HCT116 (cell line): ENCODE data around the gene TRIL. TPM values are rescaled to one million over a fixed set of nuclear protein-coding genes. Genes with fewer than 3 reads are reported as not detected.

ENCODE experiments used
- ATAC-seq: fragments of 200-7000 bp; cut with Tn5 transposase; 2 replicates; pipeline ENCODE4 v1.9.1; 2020; ENCODE audit warnings: mild to moderate bottlenecking, moderate library complexity
- BruUV-seq: library from RNA; stranded (reverse); fragments of 400-500 nt; replicated peaks from 2 replicates; lab custom pipeline; 2021; lab: Mats Ljungman, UMichigan
- CTCF ChIA-PET: fragments of 300-600 bp; sonication (Branson Sonifier 250); formaldehyde crosslinking; loops from one replicate; lab custom pipeline; 2021; ENCODE audit warnings: antibody characterized with exemption; lab: Charles Lee
- POLR2A ChIA-PET: fragments of 300-600, 350-600 bp; sonication (Branson Sonifier 250); formaldehyde crosslinking; loops from one replicate; lab custom pipeline; 2021; ENCODE audit warnings: antibody characterized with exemption; lab: Charles Lee
- RAD21 ChIA-PET, 2 experiments: fragments of 300-600 bp; sonication (Branson Sonifier 250); formaldehyde crosslinking; loops; one replicate each; lab custom pipeline; 2023; ENCODE audit warnings: low total read pairs in 2 of 2; ENCODE audit not compliant: uncharacterized antibody in 2 of 2, unreplicated experiment in 2 of 2, low non-redundant PET in 1 of 2; lab: Charles Lee
- DNase-seq: peaks from one replicate; pipeline ENCODE4 v3.0.0-alpha.2; 2010; ENCODE audit warnings: low read depth, low spot score
- H2AFZ ChIP-seq: fragments of 200-600 bp; shearing (Covaris generic), sonication (generic); 2 replicates; pipeline ENCODE4 v1.6.1; 2017; ENCODE audit warnings: low read depth, mixed run types, mixed read lengths, antibody characterized with exemption, low read length; ENCODE audit not compliant: poor library complexity, severe bottlenecking
- H3K27ac ChIP-seq: 2 replicates; pipeline ENCODE4 v1.5.1; 2012; ENCODE audit warnings: low read depth, low read length
- H3K27me3 ChIP-seq: fragments of 200-600 bp; sonication (generic); 2 replicates; pipeline ENCODE4 v1.6.1; 2016; ENCODE audit warnings: mixed run types, low read length, mixed read lengths; ENCODE audit not compliant: insufficient read depth
- H3K36me3 ChIP-seq, 2 experiments: fragments of 200-500 bp in 1 of 2; fragments of 200-600 bp in 1 of 2; sonication (Bioruptor generic) in 1 of 2; sonication (generic) in 1 of 2; 2 replicates each; pipeline versions ENCODE4 v1.5.1 to v1.6.1; 2014 to 2016; ENCODE audit warnings: low read length in 2 of 2, inconsistent platforms in 1 of 2, mixed read lengths in 1 of 2, mixed run types in 1 of 2; ENCODE audit not compliant: insufficient read depth in 2 of 2, control insufficient read depth in 1 of 2
- H3K4me1 ChIP-seq, 2 experiments: fragments of 200-600 bp in 1 of 2; sonication (generic) in 1 of 2; 2 replicates each; pipeline versions ENCODE4 v1.5.1 to v1.6.1; 2012 to 2017; ENCODE audit warnings: low read length in 2 of 2, inconsistent platforms in 1 of 2, mild to moderate bottlenecking in 1 of 2, mixed read lengths in 1 of 2, mixed run types in 1 of 2, moderate library complexity in 1 of 2; ENCODE audit not compliant: insufficient read depth in 2 of 2, control insufficient read depth in 1 of 2
- H3K4me2 ChIP-seq: fragments of 200-600 bp; sonication (generic); 2 replicates; pipeline ENCODE4 v1.6.1; 2017; ENCODE audit warnings: mixed run types, low read length, mixed read lengths
- H3K4me3 ChIP-seq, 2 experiments: fragments of 200-600 bp in 1 of 2; sonication (generic) in 1 of 2; replicated peaks in 1 of 2; 2 replicates each; pipeline ENCODE4 v1.5.1; 2011 to 2016; ENCODE audit warnings: low read length in 2 of 2, control low read depth in 1 of 2, low read depth in 1 of 2, mild to moderate bottlenecking in 1 of 2, mixed read lengths in 1 of 2, mixed run types in 1 of 2
- H3K79me2 ChIP-seq: fragments of 200-600 bp; sonication (generic); 2 replicates; pipeline ENCODE4 v1.6.1; 2017; ENCODE audit warnings: mild to moderate bottlenecking, mixed run types, low read length, moderate library complexity, mixed read lengths; ENCODE audit not compliant: insufficient read depth
- H3K9ac ChIP-seq: fragments of 200-600 bp; sonication (generic); 2 replicates; pipeline ENCODE4 v1.6.1; 2016; ENCODE audit warnings: low read length, mixed read lengths
- H3K9me2 ChIP-seq: fragments of 200-600 bp; sonication (generic), shearing (Covaris generic); 2 replicates; pipeline ENCODE4 v1.6.1; 2017; ENCODE audit warnings: mixed run types, mild to moderate bottlenecking, moderate library complexity; ENCODE audit not compliant: insufficient read depth
- H3K9me3 ChIP-seq, 2 experiments: fragments of 200-500 bp in 1 of 2; fragments of 200-600 bp in 1 of 2; sonication (Bioruptor generic) in 1 of 2; sonication (generic) in 1 of 2; 2 replicates each; pipeline ENCODE4 v1.6.1; 2014 to 2017; ENCODE audit warnings: low read length in 2 of 2, mixed read lengths in 2 of 2, inconsistent platforms in 1 of 2, low read depth in 1 of 2, mild to moderate bottlenecking in 1 of 2, mixed run types in 1 of 2, moderate library complexity in 1 of 2; ENCODE audit not compliant: control insufficient read depth in 1 of 2, insufficient read depth in 1 of 2
- H4K20me1 ChIP-seq: fragments of 200-600 bp; sonication (generic), shearing (Covaris generic); 2 replicates; pipeline ENCODE4 v1.6.1; 2017; ENCODE audit warnings: mixed run types, mild to moderate bottlenecking, moderate library complexity; ENCODE audit not compliant: insufficient read depth
- ATF3 ChIP-seq: IDR thresholded peaks from 2 replicates; pipeline ENCODE4 v1.6.1; 2012
- CBX3 ChIP-seq: IDR thresholded peaks from 2 replicates; pipeline ENCODE4 v1.6.1; 2012; ENCODE audit warnings: low read depth
- CEBPB ChIP-seq: IDR thresholded peaks from 2 replicates; pipeline ENCODE4 v1.6.1; 2012; ENCODE audit warnings: low read depth
- CTCF ChIP-seq, 3 experiments: fragments of 200-600 bp in 1 of 3; sonication (generic) in 1 of 3; IDR thresholded peaks in 2 of 3; conservative IDR thresholded peaks in 1 of 3; 2 replicates each; pipeline ENCODE4 v1.5.1; 2012 to 2017; ENCODE audit warnings: low read depth in 2 of 3, low read length in 2 of 3, antibody characterized with exemption in 1 of 3, borderline replicate concordance in 1 of 3, control low read depth in 1 of 3, mild to moderate bottlenecking in 1 of 3, mixed read lengths in 1 of 3, mixed run types in 1 of 3, moderate library complexity in 1 of 3; ENCODE audit not compliant: insufficient read depth in 1 of 3
- ELF1 ChIP-seq: IDR thresholded peaks from 2 replicates; pipeline ENCODE4 v1.6.1; 2012; ENCODE audit warnings: low read depth, borderline replicate concordance
- EZH2 ChIP-seq: fragments of 200-600 bp; sonication (generic); IDR thresholded peaks from 2 replicates; pipeline ENCODE4 v1.6.1; 2017; ENCODE audit warnings: antibody characterized with exemption, mixed run types
- JUND ChIP-seq: IDR thresholded peaks from 2 replicates; pipeline ENCODE4 v1.6.1; 2012
- POLR2AphosphoS5 ChIP-seq: IDR thresholded peaks from 2 replicates; pipeline ENCODE4 v1.6.1; 2011; ENCODE audit warnings: mild to moderate bottlenecking, low read depth, low read length, moderate library complexity
- RAD21 ChIP-seq: IDR thresholded peaks from 2 replicates; pipeline ENCODE4 v1.6.1; 2012; ENCODE audit warnings: low read depth, mild to moderate bottlenecking
- REST ChIP-seq: IDR thresholded peaks from 2 replicates; pipeline ENCODE4 v1.6.1; 2012; ENCODE audit warnings: low read depth
- SIN3A ChIP-seq: IDR thresholded peaks from 2 replicates; pipeline ENCODE4 v1.6.1; 2012; ENCODE audit warnings: low read depth
- SP1 ChIP-seq: IDR thresholded peaks from 2 replicates; pipeline ENCODE4 v1.6.1; 2012; ENCODE audit warnings: low read depth
- TCF7L2 ChIP-seq: IDR thresholded peaks from 2 replicates; pipeline ENCODE4 v1.7.0; 2011; ENCODE audit warnings: borderline replicate concordance, inconsistent platforms; ENCODE audit not compliant: insufficient read depth, insufficient read length; ENCODE audit errors: extremely low read depth
- YY1 ChIP-seq: IDR thresholded peaks from 2 replicates; pipeline ENCODE4 v1.6.1; 2011; ENCODE audit warnings: low read length, low read depth, moderate library complexity, mild to moderate bottlenecking; ENCODE audit not compliant: insufficient replicate concordance; ENCODE audit errors: extremely low read depth
- ZFX ChIP-seq: fragments of 450-650 bp; IDR thresholded peaks from 2 replicates; pipeline ENCODE4 v1.6.1; 2017
- intact Hi-C: fragments of 100-400 bp; cut with micrococcal nuclease; formaldehyde crosslinking; loops from 2 replicates; pipeline ENCODE4 v1.10.0; 2022
- total RNA-seq: library from RNA; stranded (reverse); gene quantifications from one replicate; pipeline ENCODE4 v1.2.1, GENCODE V29; 2021; ENCODE audit not compliant: unreplicated experiment

TRIL gene
- total RNA-seq, 1 experiment from 2014 or later: not detected

GRCh38 chr7:28992798-28993197, 34.7 kb upstream of the TRIL start:
- no peaks in the 10 kb centered on the region for H3K9me2 ChIP-seq
- BruUV-seq: no TSS peak
- ATAC-seq: no peak
- no peak for DNase-seq
- H2AFZ ChIP-seq: no peak overlapping the region
- RAD21 ChIA-PET: no interaction called here
- POLR2A ChIA-PET: no interaction called here
- H3K36me3 ChIP-seq: no peaks in the 10 kb centered on the region
- no peak overlapping the region for H3K9ac ChIP-seq
- no peak overlapping the region for H3K27ac ChIP-seq
- no peaks in the 10 kb centered on the region for H3K9me3 ChIP-seq
- TF ChIP-seq POLR2AphosphoS5: no peak
- TF ChIP-seq SP1: no peak
- no peak for TF ChIP-seq CEBPB
- no peak for TF ChIP-seq CBX3
- TF ChIP-seq REST: no peak
- no peak for TF ChIP-seq TCF7L2
- TF ChIP-seq SIN3A: no peak
- TF ChIP-seq YY1: no peak
- no peak for TF ChIP-seq ATF3
- no peak for TF ChIP-seq RAD21
- TF ChIP-seq CTCF (IDR thresholded peaks at IDR 0.05 in 2 of 3, conservative IDR thresholded peaks at IDR 0.05 in 1 of 3; ENCODE audit: borderline replicate concordance in 1 of 3, insufficient read depth in 1 of 3, low read depth in 2 of 3, low read length in 2 of 3): no peak
- TF ChIP-seq EZH2: no peak
- no peak for TF ChIP-seq ELF1
- TF ChIP-seq ZFX: no peak
- no peak for TF ChIP-seq JUND
- no peaks in the 10 kb centered on the region for H3K79me2 ChIP-seq
- intact Hi-C loops: no loop called here
- no peak overlapping the region for H3K4me2 ChIP-seq
- no peak overlapping the region for H3K4me3 ChIP-seq
- CTCF ChIA-PET: no interaction called here
- H3K27me3 ChIP-seq: no peaks in the 10 kb centered on the region
- no peaks in the 10 kb centered on the region for H3K4me1 ChIP-seq
- no peaks in the 10 kb centered on the region for H4K20me1 ChIP-seq
